GM18520 (cell line): ENCODE results near the gene IL10RB.
"Not testable (repeated sequence)": the region's sequence is repeated elsewhere in the genome, so short reads cannot be mapped to it uniquely, and the experiment has no call there.

ENCODE experiments used
- ATAC-seq: cut with Tn5 transposase; IDR thresholded peaks from one replicate; pipeline ENCODE4 v1.9.1; 2021; ENCODE audit not compliant: unreplicated experiment

The IL10RB gene

GRCh38 chr21:33240404-33240803, 25.8 kb upstream of the IL10RB start:
- no peak for ATAC-seq

- no peak for ATAC-seq
Observed at GRCh38 chr21:33241846-33242245, 24.3 kb upstream of the IL10RB start.

DNA sequence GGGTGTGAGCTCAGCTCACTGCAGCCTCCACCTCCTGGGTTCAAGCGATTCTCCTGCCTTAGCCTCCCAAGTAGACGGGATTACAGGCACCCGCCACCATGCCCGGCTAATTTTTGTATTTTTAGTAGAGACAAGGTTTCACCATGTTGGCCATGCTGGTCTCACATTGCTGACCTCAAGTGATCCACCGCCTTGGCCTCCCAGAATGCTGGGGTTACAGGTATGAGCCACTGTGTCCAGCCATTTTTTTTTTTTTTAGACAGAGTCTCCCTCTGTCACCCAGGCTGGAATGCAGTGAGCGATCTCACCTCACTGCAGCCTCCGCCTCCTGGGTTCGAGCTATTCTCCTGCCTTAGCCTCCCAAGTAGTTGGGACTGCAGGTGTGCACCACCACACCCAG, 23.3 kb upstream of the IL10RB start:
- not testable (repeated sequence) for ATAC-seq

- no peak for ATAC-seq
Observed at GRCh38 chr21:33244082-33244778, 21.9 kb upstream of the IL10RB start.

GRCh38 chr21:33244779-33245105, 21.4 kb upstream of the IL10RB start:
- ATAC-seq, result no peak

- no peak for ATAC-seq
Observed at GRCh38 chr21:33245289-33245918, 20.8 kb upstream of the IL10RB start.

DNA sequence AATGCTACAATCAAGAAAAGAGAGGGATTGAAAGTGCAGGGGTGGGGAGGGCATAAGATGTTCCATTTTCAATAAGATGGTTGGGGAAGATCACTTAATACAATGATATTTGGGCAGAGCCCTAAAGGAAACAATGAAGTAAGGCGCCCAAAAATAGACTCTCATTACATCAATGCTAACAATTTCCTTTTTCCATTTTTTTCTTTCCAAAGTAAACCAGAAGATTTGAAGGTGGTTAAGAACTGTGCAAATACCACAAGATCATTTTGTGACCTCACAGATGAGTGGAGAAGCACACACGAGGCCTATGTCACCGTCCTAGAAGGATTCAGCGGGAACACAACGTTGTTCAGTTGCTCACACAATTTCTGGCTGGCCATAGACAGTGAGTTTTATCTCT, 19.7 kb upstream of the IL10RB start:
- no peak for ATAC-seq

- ATAC-seq, result no peak
Observed at GRCh38 chr21:33246963-33247362, 19.2 kb upstream of the IL10RB start.

- no peak for ATAC-seq
Observed at GRCh38 chr21:33247599-33247998, 18.6 kb upstream of the IL10RB start.

DNA sequence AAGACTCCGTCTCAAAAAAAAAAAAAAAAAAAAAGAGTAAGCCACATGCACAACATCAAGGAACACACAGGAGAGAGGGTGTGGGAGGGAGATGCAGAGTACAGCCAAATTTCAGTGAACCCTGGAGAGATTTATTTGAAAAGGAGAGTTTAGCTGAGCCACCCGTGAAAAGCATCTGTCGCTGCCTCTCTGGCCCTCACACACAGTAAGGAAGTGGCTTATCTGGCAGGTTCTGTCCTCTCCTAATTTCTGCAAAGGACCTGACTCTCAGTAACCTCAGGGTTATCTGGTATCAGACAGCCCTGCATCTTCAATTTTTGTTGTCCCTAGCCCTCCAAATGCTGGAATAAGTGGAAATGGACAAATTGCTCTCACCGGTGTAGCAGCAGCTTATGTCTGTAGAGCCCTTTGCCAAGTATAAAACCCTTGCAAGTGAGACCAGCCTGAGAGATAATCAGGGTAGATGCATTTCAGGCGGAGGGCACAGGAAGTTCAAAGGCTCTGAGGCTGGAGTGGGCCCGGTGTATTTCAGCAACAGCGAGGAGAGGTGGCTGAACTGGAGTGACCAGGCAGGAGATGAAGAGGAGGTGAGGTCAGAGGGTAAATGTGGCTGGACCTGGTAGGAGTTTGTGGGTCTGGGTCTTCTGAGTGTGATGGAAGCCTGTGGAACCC, 16.7 kb upstream of the IL10RB start:
- no peak for ATAC-seq

GRCh38 chr21:33251119-33251518, 15.0 kb upstream of the IL10RB start:
- ATAC-seq, result no peak

GRCh38 chr21:33253382-33253781, 12.8 kb upstream of the IL10RB start:
- not testable (repeated sequence) for ATAC-seq

DNA sequence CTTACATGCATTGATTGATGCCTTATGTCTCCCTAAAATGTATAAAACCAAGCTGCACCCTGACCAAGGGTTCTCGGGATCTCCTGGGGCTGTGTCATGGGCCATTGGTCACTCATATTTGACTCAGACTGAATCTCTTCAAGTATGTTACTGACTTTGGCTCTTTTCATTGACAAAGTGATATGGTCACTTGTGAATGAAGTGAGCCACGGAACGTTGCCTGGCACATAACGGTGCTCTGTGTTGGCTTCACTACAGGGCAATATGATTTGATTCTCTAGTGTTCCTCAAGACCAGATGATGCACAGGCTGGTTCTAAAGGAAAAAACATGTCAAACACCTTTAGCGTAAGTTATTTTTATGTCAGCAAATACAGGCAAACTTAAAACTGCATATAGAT, 11.4 kb upstream of the IL10RB start:
- no peak for ATAC-seq

- no peak for ATAC-seq
Observed at GRCh38 chr21:33255404-33255803, 10.8 kb upstream of the IL10RB start.

- ATAC-seq, result no peak
Observed at GRCh38 chr21:33256019-33256418, 10.1 kb upstream of the IL10RB start.

DNA sequence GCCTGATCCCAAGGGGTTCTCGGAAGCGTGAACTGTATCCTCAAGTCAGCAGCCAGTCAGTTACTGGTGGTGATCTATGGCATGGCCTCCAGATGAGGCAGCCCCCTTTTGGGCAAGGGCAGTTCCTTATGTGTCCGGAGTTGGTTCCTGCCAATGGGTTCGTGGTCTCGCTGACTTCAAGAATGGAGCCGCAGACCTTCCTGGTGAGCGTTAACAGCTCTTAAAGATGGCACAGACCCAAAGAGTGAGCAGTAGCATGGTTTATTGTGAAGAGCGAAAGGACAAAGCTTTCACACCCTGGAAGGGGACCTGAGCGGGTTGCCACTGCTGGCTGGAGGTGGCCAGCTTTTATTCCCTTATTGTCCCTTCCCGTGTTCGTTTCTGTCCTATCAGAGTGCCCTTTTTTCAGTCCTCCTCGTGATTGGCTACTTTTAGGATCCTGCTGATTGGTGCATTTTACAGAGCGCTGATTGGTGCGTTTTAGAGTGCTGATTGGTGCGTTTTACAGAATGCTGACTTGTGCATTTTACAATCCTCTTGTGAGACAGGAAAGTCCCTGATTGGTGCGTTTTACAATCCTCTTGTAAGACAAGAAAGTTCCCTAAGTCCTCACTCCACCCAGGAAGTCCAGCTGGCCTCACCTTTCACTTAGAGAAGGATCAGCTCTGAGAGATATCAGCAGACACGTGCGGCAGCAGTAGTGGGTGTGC, 8.9 kb upstream of the IL10RB start:
- ATAC-seq, result no peak

- ATAC-seq, result no peak
Observed at GRCh38 chr21:33258475-33258874, 7.7 kb upstream of the IL10RB start.

GRCh38 chr21:33259428-33259827, 6.7 kb upstream of the IL10RB start:
- no peak for ATAC-seq

GRCh38 chr21:33259995-33260394, 6.2 kb upstream of the IL10RB start:
- no peak for ATAC-seq

GRCh38 chr21:33261635-33262034, 4.5 kb upstream of the IL10RB start:
- no peak for ATAC-seq

- ATAC-seq, result no peak
Observed at GRCh38 chr21:33262921-33263320, 3.2 kb upstream of the IL10RB start.

GRCh38 chr21:33264561-33264960, 1.6 kb upstream of the IL10RB start:
- ATAC-seq, result no peak
